HG03280 (cell line): Measurements from ENCODE around the gene GNA14.
"Not testable (repeated sequence)": the region's sequence is repeated elsewhere in the genome, so short reads cannot be mapped to it uniquely, and the experiment has no call there.

Experiments
- ATAC-seq: cut with Tn5 transposase; IDR thresholded peaks from one replicate; pipeline ENCODE4 v1.9.1; 2021; ENCODE audit warnings: mild to moderate bottlenecking, moderate library complexity; ENCODE audit not compliant: unreplicated experiment

GNA14 gene

DNA sequence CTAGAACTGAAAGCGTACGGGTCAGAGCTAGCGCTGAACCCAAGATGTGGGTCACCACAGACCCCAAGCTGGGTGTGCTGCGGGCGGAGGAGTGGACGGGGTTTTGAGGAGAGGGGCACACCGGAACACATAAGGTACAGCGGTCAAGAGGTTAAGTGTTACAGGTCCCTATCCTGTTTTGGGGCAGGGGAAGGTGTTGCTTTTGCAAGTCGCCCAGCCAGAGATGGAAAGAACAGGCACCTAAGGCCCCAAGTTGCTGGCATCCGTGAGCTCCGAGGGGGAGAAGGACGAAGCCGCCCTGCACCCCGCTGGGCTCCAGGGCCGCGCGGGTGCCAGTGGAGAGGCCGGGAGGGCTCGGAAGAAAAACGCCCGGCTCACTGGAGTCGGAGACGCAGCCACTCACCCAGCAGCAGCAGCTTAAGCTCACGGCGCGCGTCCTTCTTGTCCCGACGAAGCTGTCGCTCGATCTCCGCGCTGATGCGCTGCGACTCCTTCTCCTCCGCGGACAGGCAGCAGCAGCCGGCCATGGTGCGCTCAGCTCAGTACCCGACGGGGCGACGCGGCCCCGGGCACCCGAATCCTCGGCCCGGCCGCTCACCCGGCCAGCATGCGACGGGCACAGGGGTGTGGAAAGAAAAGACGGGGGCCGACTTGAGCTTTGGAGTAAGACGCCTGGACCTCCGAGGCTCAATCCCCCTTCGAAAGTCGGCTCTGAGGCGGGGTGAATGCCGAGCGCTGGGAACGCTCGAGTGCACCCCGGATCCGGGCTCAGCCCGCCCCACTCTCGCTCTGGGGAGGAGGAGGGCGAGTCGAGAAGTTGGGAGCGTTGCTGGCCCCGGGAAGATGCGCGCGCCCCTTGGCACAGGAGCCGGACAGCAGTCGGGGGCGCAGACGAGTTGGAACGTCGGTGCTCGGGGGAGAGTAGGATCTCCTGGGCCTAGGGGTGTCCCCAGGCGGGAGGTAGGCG is 572 bp downstream of the GNA14 start:
- no peak for ATAC-seq

DNA sequence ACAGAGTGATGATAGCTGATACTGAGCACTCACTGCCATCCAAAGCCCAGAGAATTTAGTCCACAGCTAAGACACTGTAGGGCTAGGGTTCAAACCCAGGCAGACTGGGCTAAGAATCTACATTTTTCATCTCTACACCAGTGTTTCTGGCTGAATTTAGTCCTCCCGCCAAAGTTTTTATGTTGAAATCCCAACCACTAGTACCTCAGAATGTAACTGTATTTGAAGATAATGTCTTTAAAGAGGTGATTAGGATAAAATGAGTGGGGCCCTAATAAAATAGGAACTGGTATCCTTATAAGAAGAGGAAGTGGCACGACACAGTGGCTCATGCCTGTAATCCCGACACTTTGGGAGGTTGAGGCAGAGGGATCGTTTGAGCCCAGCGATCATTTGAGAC is 4.3 kb downstream of the GNA14 start:
- ATAC-seq = no peak

DNA sequence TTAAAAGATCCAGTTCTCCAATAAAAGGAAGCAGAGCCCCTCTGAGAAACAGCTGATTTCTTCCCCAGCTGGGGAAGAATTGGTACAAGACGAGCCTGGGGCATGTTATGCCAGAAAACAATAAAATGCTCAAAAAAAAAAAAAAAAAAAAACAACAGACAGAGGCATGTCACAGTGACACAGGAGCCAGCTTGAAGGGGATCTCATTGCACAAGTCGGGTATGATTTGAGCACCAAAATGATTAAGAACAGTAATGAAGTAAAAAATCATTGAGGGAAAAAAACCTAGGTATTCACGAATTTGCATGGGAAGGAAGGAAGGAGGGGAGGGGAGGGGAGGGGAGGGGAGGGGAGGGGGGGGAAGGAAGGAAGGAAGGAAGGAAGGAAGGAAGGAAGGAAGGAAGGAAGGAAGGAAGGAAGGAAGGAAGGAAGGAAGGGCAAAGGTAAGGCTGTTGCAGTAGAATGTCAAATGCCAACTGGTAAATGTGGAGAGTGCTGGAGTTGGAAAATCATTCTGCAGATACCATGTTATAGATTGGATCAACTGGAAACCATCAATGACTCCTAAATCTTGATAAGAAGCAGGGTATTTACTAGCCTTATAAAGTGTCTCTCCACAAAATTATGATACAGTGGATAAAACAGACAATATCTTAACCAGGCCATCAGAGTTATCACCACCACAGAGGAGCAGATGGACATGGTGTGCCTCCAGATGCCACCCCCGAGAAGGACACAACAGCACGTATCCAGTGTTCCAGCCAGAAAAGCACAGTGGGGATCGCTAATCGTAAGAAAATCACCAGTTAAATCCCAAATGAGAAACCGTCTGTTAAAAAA is 7.2 kb downstream of the GNA14 start:
- no peak for ATAC-seq

DNA sequence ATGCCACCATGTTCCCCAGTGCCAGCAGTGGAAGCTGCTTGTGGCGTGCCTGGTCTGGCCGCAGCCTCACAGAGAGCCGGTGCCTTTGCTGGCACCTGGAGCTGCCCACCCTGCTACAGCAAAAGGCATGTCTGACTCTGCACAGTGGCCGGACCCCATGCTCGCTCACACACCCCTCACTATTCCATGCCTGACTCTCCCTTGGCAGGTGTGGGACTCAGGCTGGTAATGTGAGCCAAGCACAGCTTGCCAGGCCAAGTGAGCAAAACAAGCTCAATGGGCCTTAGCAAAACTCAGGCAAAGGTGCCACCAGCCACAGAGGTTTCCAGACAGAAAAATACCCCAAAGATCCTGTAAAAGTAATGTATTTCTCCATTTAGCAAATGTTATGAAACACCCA is 15.5 kb downstream of the GNA14 start:
- no peak for ATAC-seq

DNA sequence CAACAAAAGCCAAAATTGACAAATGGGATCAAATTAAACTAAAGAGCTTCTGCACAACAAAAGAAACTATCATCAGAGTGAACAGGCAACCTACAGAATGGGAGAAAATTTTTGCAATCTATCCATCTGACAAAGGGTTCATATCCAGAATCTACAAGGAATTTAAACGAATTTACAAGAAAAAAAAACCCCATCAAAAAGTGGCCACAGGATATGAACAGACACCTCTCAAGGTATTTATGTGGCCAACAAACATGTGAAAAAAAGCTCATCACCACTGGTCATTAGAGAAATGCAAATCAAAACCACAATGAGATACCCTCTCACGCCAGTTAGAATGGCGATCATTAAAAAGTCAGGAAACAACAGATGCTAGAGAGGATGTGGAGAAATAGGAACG is 19.3 kb downstream of the GNA14 start:
- not testable (repeated sequence) for ATAC-seq

DNA sequence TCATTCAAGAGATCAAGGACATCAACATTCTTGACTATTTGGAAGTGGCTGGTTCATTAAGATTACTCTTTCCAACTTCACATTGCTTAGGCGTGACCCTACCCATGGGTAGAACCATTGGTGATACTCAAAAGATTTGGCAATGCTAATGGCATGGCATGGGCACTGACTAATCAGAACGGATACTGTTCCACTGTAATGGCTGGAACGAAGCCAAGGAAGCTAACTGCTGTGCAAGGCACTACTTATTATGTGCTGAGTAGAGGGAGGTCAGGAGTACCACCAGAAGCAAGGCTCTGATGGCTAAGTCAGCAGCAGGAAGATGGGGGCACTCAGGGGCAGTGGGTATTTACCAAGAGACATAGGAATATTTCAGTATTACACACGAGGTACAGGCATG is 31.9 kb downstream of the GNA14 start:
- ATAC-seq = no peak

DNA sequence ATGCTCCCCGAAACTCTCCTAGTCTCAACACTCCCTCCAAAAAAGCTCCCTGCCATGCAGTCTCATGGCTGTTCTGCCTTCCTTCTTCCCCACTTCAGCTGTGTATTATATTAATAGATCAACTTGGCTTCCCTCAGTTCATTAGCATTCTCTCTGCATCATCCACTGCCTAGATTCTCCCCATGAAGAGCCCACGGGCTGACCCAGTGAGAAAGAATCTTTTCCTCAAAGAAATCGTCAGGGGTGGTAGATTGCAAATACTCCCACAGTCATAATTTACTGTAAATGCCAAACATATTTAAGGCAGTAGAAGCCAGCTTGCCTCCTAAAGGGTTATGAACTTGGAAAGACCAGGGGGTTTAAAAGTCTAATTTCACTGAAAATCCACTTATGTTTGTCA is 33.5 kb downstream of the GNA14 start:
- ATAC-seq = no peak

DNA sequence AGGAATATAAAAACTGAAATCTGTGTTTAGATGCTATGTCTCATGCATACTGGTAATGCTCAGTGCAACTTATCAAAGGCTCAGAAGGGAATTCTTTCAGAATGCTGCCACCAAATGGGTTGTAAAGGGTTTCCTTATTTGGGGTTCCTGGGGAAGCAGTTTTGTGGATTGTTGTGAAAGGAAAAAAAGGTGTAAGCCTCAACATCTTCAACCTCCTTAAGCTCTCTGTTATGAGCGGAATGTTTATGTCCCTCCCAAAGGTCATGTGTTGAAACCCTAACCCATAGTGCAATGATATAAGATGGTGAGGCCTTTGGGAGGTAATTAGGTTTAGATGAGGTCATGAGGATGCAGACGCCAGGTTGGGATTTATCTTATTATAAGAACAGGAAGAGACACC is 41.6 kb downstream of the GNA14 start:
- no peak for ATAC-seq

DNA sequence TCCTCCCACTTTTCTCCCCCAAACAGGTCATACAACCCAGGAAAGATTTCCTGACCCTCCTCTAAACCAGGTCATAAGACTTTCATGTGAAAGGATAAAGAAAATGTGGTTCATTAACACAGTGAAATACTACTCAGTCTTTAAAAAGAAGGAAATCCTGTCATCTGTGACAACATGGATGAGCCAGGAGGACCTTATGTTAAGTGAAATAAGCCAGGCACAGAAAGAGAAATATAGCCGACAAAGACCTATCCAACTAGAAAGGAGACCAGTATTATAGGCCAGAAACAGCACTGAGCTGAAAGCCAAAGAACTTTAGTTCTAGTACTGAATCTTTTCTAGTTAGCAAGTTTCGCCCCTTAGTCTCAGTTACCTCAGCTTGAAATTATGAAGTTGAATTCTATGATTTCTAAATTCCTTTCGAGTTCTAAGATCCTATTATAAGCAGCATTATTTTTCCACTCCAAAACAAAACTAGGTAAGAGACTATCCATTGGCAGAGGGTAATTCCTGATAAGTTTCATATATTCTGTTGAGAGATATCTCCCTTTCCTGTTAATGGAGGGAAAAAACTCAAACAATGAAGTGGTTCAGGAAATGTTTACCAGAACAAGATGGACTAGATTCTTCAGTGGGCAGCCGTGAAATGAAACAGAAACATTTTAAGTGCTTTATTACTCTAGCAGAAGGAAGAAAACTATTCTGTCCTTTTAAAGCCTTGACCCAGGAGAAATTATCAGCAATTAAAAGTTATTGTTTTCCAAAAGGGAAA is 42.5 kb downstream of the GNA14 start:
- no peak for ATAC-seq

DNA sequence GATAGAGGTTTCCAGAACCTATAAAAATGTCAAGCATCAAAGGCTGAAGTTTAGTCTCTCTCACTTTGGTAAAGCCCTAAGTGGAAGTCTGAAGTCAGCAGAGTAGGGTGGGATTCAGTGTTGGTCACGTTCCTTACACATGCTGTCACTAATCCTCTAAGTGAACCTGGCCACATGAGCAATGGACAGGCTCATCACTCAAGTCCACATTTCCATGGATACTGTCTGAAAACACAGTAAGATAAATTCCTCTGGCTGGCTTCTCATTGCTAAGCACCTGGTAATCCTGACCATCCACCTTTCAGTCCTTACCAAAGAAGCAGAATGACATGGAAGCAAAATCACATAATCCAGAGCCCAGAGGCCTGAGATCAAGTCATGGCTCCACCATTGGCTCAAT is 43.8 kb downstream of the GNA14 start:
- ATAC-seq = no peak

DNA sequence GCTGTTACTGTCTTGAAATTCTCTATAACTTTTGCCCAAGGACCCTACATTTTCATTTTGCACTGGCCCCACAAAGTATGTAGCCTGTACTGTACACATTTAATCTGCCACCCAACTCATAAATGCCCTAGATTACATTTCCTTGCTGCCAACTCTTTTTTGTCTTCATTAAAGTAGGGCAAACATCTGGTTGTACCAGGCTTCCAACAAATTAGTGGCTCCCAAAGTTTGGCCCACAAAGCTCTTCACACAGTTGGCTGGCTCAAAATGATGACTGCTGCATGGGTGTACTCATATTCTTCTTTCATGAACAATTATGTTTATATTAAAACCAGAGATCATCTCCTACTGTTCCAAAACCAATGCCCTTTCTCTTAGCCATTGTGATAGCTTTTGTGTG is 45.3 kb downstream of the GNA14 start:
- ATAC-seq = no peak

DNA sequence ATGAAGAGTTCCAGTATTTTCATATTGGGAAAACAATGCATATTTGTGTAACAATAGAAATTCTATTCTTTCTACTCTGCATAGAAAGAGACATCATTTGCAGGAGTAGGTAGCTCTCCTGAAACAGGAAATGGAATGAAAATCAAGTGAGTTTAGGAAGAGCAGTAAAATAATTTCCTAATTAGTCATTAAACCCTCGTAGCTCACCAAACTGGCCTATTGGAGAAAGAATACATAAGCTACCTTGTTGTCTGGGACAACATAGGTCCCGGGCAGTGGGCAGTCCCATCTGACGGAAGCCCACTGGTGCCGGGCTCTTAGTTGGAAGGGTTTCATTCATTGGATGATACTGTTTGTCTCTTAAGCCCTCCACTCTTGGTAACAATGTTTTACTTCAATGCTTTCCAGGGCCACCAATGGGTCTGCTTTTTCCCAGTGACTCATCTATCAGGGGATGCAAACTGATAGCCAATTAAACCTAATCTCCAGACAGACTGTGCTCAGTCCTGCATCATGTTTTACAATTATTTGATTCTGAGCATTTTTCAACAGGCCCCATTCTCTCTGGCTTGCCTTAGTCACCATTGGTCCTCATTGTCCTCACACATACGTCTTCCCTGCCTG is 46.5 kb downstream of the GNA14 start:
- ATAC-seq = no peak

DNA sequence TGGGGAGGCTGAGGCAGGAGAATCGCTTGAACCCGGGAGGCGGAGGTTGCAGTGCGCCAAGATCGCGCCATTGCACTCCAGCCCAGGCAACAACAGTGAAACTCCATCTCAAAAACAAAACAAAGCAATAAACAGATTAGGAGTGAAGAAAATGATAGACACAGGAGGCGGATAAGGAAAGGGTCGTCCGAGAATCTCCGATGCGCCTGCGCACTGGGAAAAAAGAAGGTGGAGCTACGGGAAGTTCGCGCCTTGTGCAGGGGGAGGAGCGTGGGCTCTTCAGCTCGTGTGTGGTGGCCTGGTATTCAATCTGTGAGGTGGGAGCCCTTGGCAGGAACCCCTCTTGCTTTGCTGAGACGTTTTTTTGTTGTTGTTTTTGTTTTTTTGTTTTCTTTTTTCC is 47.3 kb downstream of the GNA14 start:
- no peak for ATAC-seq

DNA sequence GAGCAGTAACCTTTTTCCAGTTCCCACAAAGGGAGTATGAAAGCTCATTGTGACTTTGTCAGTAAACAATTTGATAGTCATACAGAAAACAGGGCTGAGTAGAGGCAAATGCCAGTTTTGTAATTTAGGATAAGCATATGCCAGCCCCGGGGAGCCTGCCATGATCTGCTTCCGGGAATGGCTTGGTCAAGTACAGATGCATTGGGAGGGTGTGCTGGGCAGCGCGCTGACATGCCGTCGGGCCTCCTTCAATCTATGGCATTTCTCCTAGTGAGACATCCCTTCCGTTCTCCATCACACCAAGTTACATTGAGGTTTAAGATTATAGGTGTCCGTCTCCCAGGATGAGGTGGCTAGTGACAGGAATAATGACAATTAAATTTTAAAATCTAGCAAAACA is 48.6 kb downstream of the GNA14 start:
- ATAC-seq = no peak

DNA sequence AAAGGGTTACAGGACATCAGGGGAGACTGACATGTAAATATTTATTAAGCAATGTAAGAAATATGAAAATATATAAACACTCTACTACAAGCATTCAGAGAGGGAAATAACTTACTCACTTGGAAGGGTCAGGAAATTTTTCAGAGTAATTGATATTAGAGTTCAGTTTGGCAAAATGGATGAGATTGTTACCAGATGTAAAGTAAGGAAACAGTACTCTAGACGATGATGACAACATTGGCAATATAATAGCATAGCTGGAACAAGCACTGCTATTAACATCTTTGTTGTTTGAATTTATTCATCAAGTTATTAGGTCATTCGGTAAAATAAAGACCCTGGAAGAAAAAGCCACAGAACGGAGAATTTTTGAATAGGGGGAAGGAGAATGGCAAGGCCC is 49.1 kb downstream of the GNA14 start:
- no peak for ATAC-seq

DNA sequence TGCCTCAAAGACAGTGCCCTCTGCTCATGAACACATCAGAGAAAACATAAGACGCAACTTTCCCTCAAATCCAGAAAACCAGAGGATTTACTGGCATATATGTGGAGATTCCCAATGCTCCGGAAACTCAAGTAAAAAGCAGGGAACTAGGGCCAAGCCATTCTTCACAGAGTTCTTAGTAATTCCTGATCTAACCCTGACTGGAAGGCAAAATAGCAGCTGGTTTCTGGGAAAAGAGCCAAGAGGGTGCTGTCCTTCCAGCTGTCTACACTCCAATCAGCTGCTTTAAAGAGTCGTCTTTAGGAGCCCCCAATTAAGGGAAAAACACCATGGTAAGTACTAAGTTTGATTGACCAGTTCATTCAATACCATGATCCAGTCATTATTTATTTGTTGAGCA is 49.6 kb downstream of the GNA14 start:
- no peak for ATAC-seq

DNA sequence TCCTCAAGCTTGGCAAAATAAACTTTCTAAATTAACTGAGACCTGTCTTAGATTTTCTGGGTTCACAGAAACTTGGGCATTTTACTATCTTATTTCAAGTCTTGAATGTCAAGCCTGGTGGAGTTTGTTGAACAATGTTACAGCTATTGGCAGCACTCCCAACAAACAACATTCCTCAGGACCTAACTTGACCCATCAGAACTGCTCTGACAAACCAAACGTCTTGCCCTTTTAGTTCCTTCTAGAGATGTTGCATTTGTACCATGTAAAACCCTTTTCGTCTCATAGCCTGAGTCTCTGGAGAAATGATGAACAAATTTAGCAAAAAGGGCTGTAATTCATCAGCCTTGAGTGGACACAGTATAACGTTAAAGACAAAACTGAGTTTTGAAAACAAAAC is 51.1 kb downstream of the GNA14 start:
- no peak for ATAC-seq

DNA sequence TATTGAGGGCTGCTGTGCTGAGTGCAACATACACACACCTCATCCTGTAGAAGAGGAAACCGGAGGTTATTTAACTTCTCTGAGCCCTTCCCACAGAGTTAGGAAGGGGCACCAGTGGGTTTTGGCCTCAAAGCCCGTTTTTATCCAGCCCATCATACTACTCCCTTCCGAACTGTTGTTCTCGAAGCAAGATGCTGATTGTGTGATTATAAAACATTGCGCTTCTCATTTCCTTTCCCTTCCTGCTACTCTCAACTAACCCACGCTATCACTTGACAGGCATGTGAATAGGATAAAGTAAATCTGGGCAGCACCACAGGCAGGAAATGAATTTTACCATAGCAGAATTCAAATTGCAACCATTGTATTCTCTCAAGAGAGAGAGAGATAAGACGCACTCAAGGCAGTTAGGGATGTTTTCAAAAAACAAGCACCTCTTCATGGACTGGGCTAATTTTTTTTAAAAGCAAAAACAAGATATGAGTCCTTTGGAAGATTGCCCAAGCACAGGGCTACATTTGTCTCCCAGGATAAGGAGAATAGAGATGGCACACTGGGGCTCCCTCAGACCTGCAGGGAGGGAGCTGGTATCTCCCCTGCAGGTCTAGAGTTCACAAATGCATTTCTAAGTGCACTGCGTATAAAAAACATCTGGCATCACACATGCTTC is 52.6 kb downstream of the GNA14 start:
- ATAC-seq = no peak

DNA sequence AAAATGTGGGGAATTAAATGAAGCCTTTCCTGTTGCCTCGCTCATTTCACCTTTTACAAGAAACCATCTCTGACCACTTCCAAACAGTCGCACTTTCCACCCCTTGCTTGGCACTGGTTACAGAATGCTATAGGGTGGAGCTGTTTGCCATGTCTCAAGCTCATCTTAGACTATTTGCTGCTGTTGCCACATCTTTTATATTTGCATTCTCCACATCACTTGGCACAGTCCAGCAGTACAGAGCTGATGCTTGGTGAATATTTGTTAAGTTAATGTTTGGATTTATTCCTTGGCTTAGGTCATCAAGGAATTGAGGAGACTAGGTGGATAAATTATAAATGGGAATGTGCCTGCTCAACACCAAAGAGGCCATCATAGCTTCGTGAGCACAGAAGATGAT is 53.2 kb downstream of the GNA14 start:
- ATAC-seq = no peak

DNA sequence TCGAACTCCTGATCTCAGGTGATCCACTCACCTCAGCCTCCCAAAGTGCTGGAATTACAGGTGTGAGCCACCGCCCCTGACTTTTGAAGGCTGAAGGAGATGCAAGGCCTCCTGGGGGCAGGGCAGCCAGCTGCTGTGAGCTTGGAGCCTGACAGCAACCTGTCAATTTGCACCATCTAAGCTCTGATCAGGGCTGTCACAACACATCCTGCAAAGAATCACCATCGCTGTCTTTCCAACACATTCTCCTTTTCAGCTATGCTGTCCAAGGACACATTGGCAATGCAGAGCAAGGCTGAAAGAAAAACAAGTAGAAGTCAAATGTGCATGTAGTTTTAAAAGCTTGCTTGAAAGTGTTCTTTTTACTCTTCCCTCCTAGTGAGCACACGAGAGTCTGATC is 54.6 kb downstream of the GNA14 start:
- ATAC-seq = no peak
